Bronchial epithelial cell (primary cell): ENCODE results near the gene SPRED2. TPM values are rescaled to one million over a fixed set of nuclear protein-coding genes. Genes with fewer than 3 reads are reported as not detected.

Experiments
- DNase-seq: peaks from one replicate; pipeline ENCODE4 v3.0.0-alpha.2; 2010; ENCODE audit warnings: low read depth
- FAIRE-seq: peaks from 2 replicates; lab custom pipeline; 2011; peaks lifted over from hg19 to GRCh38; lab: Jason Lieb, UNC
- H3K27me3 ChIP-seq: 2 replicates; pipeline ENCODE4 v1.5.1; 2011; ENCODE audit warnings: low read length; ENCODE audit not compliant: control insufficient read depth, insufficient read depth
- H3K36me3 ChIP-seq: 2 replicates; pipeline ENCODE4 v1.5.1; 2011; ENCODE audit warnings: low read length; ENCODE audit not compliant: control insufficient read depth, insufficient read depth
- H3K4me3 ChIP-seq: 2 replicates; pipeline ENCODE4 v1.5.1; 2011; ENCODE audit warnings: mild to moderate bottlenecking, low read depth, low read length, control low read depth
- CTCF ChIP-seq: IDR thresholded peaks from 2 replicates; pipeline ENCODE4 v1.5.1; 2011; ENCODE audit warnings: mild to moderate bottlenecking, moderate library complexity, low read length, control low read depth, inconsistent platforms; ENCODE audit not compliant: insufficient read depth, severe bottlenecking
- total RNA-seq: library from RNA; depleted of rRNA; stranded (reverse); fragments of >200 nt; gene quantifications from 2 replicates; pipeline ENCODE4 v1.2.1, GENCODE V29; 2014

SPRED2 gene
- total RNA-seq, 1 donor from 2014 or later: 3.4 TPM

GRCh38 chr2:65350651-65351056 is 81.7 kb downstream of the SPRED2 start:
- no peak for FAIRE-seq
- DNase-seq: peak; percentile 21
- H3K27me3 ChIP-seq: no peaks in the 10 kb centered on the region
- H3K4me3 ChIP-seq: no peak overlapping the region
- no peaks in the 10 kb centered on the region for H3K36me3 ChIP-seq
- TF ChIP-seq CTCF: peak; percentile 48

GRCh38 chr2:65349863-65350262 is 82.5 kb downstream of the SPRED2 start:
- FAIRE-seq (no peak), DNase-seq (peak; percentile 67)
- Histone ChIP-seq H3K4me3 (no peak overlapping the region), H3K36me3 (no peaks in the 10 kb centered on the region), H3K27me3 (no peaks in the 10 kb centered on the region)
- TF ChIP-seq CTCF: no peak

- Histone ChIP-seq H3K36me3 (peaks cover 2% of the 10 kb centered on the region), H3K4me3 (no peak overlapping the region), H3K27me3 (no peaks in the 10 kb centered on the region)
- DNase-seq (no peak), FAIRE-seq (no peak)
- no peak for TF ChIP-seq CTCF
Measured at GRCh38 chr2:65347913-65348312, 84.5 kb downstream of the SPRED2 start.

GRCh38 chr2:65345631-65346030 is 86.8 kb downstream of the SPRED2 start:
- peaks cover 2% of the 10 kb centered on the region for H3K36me3 ChIP-seq
- TF ChIP-seq CTCF: no peak
- no peaks in the 10 kb centered on the region for H3K27me3 ChIP-seq
- no peak overlapping the region for H3K4me3 ChIP-seq
- DNase-seq (no peak), FAIRE-seq (no peak)

GRCh38 chr2:65344689-65345088 is 87.7 kb downstream of the SPRED2 start:
- Histone ChIP-seq H3K27me3 (no peaks in the 10 kb centered on the region), H3K36me3 (peaks cover 2% of the 10 kb centered on the region), H3K4me3 (no peak overlapping the region)
- FAIRE-seq (no peak), DNase-seq (no peak)
- TF ChIP-seq CTCF: no peak

GRCh38 chr2:65344182-65344581 is 88.2 kb downstream of the SPRED2 start:
- Histone ChIP-seq H3K36me3 (peaks cover 2% of the 10 kb centered on the region), H3K27me3 (no peaks in the 10 kb centered on the region), H3K4me3 (no peak overlapping the region)
- DNase-seq: no peak
- no peak for TF ChIP-seq CTCF
- no peak for FAIRE-seq
